ENCODE data around the gene TRNP1.

Gene TRNP1

DNA sequence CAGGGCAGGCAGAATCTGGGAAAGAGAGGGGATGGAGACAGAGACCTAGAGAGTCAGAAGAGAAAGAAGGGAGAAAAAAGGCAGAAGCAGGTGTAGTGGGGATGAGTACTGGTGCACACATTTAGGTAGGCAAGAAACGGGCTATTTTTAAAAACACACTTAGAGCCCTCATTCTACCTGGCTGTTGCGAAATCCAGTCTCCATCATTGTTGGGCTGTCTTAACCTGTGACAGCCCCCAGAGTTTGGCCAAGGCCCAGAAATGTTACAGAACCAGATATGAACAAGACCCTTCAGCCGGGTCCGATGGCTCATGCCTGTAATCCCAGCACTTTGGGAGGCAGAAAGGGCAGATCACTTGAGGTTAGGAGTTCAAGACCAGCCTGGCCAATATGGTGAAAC, 20.7 kb upstream of the TRNP1 start:
- no peak for DNase-seq
- no peak overlapping the region for H3K4me3 ChIP-seq (ENCODE audit: low read depth, low read length)
- H3K36me3 ChIP-seq (replicated peaks) = no peaks in the 10 kb centered on the region
- in situ Hi-C loops (cut with HindIII; ENCODE audit: low pct_ligation_motif_present, low sequenced_read_pairs) = loop anchor here (25.0 kb wide), 1 partner anchor 89 kb away; no protein-coding TSS in a partner anchor
- TF ChIP-seq, protein P1, sequence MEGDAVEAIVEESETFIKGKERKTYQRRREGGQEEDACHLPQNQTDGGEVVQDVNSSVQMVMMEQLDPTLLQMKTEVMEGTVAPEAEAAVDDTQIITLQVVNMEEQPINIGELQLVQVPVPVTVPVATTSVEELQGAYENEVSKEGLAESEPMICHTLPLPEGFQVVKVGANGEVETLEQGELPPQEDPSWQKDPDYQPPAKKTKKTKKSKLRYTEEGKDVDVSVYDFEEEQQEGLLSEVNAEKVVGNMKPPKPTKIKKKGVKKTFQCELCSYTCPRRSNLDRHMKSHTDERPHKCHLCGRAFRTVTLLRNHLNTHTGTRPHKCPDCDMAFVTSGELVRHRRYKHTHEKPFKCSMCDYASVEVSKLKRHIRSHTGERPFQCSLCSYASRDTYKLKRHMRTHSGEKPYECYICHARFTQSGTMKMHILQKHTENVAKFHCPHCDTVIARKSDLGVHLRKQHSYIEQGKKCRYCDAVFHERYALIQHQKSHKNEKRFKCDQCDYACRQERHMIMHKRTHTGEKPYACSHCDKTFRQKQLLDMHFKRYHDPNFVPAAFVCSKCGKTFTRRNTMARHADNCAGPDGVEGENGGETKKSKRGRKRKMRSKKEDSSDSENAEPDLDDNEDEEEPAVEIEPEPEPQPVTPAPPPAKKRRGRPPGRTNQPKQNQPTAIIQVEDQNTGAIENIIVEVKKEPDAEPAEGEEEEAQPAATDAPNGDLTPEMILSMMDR (IDR thresholded peaks at IDR 0.05; ENCODE audit: low read depth, low read length, missing control alignments) = no peak
- H3K27me3 ChIP-seq (replicated peaks) = no peaks in the 10 kb centered on the region
- no peak overlapping the region for H3K27ac ChIP-seq

DNA sequence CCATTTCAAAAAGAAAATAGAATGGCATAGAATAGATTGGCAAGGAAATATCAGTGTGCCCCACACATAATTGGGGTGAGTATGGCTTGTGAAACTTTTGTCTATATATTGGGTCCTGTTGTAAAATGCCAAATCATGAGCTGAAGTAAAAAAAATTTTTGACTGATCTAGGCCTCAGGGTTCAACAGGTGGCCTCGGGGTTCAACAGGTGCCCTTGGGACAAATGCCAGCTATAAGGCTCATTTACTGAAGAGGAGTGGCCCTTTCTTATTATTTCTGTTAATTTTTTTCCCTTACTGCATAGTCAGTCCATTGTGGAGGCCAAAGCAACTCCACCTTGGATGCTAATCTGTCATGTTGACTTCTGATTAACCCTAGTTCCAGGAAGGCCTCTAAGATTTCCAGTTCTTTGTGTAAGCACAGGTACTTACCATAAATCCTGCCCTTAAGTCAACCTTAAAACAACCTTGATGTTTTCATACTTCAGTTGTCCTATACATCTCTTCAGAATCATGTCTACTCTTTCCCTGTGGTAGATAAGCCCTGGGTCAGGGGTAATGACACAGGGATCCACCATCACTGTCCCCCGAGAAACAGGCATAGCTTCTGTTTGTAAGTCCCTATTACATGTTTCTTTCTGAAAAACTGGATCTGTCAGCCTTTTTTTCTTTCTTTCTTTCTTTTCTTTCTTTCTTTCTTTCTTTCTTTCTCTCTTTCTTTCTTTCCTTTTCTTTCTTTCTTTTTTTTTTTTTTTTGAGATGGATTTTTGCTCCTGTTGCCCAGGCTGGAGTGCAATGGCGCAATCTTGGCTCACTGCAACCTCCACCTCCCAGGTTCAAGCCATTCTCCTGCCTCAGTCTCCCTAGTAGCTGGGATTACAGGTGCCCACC, 16.6 kb upstream of the TRNP1 start:
- no peaks in the 10 kb centered on the region for H3K36me3 ChIP-seq (replicated peaks)
- no peak overlapping the region for H3K4me3 ChIP-seq (ENCODE audit: low read depth, low read length)
- in situ Hi-C loops (cut with HindIII; ENCODE audit: low pct_ligation_motif_present, low sequenced_read_pairs) = no loop called here
- no peak for DNase-seq
- TF ChIP-seq, protein P1 (IDR thresholded peaks at IDR 0.05; ENCODE audit: low read depth, low read length, missing control alignments) = no peak
- H3K27ac ChIP-seq = no peak overlapping the region
- no peaks in the 10 kb centered on the region for H3K27me3 ChIP-seq (replicated peaks)

DNA sequence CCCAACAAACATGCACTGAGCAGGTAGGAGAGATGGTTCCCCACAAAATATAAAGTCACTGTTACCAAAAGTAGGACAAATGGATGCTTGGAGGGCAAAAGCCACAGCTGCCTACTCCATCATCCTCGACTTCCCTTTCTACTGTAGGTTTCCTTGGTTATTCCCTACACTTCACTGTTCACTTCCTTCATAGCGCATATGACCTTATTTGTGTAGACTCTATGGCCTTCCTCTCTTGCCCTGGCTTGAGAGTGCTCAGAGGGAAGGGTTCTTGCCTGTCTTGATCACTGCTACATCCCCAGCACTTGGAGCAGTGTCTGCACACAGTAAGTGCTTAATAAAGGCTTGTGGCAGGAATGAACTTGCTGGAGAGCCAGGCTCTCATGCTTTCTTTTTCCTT, 14.6 kb upstream of the TRNP1 start:
- TF ChIP-seq, protein P1 (IDR thresholded peaks at IDR 0.05; ENCODE audit: low read depth, low read length, missing control alignments) = no peak
- in situ Hi-C loops (cut with HindIII; ENCODE audit: low pct_ligation_motif_present, low sequenced_read_pairs) = no loop called here
- H3K36me3 ChIP-seq (replicated peaks) = no peaks in the 10 kb centered on the region
- H3K4me3 ChIP-seq (ENCODE audit: low read depth, low read length) = no peak overlapping the region
- H3K27me3 ChIP-seq (replicated peaks) = no peaks in the 10 kb centered on the region
- H3K27ac ChIP-seq = no peak overlapping the region
- no peak for DNase-seq

DNA sequence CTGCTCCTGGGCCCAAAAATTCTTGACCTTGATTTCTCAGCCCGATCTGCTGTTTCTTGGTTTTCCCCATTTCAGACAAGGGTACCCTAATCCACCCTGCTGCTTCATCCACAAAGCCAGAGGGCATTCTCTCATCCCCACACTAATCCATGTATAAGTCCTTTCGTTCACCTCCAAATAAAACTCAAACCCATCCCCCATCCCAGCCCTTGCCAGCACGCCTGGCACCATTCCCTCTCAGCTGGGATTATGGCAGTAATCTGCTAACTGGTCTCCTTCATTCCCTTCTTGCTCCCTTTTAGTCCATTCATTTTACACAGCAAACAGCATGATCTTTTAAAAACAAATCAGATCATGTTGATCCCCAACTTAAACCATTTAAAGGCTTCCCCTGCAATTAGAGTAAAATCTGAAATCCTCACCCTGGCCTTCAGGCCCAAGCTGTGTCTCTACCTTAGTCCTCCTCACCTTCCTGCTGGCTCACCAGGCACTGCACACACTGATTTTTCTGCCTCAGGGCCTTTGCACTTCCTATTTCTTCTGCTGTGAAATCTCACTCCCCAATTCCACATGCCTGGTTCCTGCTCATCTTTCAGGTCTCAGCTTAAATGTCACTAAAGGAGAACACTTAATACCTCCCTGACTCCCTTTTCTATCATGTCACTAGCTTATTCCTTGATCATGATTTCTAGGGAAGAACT, 12.2 kb upstream of the TRNP1 start:
- no peak for DNase-seq
- Histone ChIP-seq H3K27ac (no peak overlapping the region), H3K4me3 (ENCODE audit: low read depth, low read length) (no peak overlapping the region), H3K27me3 (replicated peaks) (no peaks in the 10 kb centered on the region), H3K36me3 (replicated peaks) (no peaks in the 10 kb centered on the region)
- TF ChIP-seq, protein P1 (IDR thresholded peaks at IDR 0.05; ENCODE audit: low read depth, low read length, missing control alignments) = no peak
- in situ Hi-C loops (cut with HindIII; ENCODE audit: low pct_ligation_motif_present, low sequenced_read_pairs) = no loop called here

DNA sequence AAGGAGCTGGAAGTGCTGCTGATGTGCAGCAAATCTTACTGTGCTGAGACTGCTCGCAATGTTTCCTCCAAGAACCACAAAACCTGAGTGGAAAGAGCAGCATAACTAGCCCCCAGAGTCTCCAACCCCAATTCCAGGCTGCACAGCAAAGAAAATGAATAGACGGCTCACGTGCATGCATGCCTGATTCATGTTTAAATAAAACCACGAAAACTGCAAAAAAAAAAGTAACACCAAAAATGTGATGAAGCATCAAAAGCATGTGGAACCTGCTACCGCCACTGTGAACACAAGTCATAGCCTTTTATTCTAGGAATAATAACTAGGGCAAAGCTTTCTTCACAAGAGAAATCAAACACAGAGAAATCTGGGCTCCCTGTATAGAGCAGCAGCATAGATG, 9.6 kb upstream of the TRNP1 start:
- no peak for DNase-seq
- H3K27ac ChIP-seq = no peak overlapping the region
- H3K4me3 ChIP-seq (ENCODE audit: low read depth, low read length) = no peak overlapping the region
- no peaks in the 10 kb centered on the region for H3K36me3 ChIP-seq (replicated peaks)
- in situ Hi-C loops (cut with HindIII; ENCODE audit: low pct_ligation_motif_present, low sequenced_read_pairs) = no loop called here
- TF ChIP-seq, protein P1 (IDR thresholded peaks at IDR 0.05; ENCODE audit: low read depth, low read length, missing control alignments) = no peak
- no peaks in the 10 kb centered on the region for H3K27me3 ChIP-seq (replicated peaks)

All from brain microvascular endothelial cell (primary cell).